Esophagus (tissue), 2 donors: ENCODE data around the gene HECW1. TPM values are rescaled to one million over a fixed set of nuclear protein-coding genes. Genes with fewer than 3 reads are reported as not detected.
"Not testable (repeated sequence)": the region's sequence is repeated elsewhere in the genome, so short reads cannot be mapped to it uniquely, and the experiment has no call there.

Experiments
- H3K27ac ChIP-seq, 2 donors: one replicate each; pipeline ENCODE4 v1.5.1; 2013; ENCODE audit warnings: low read depth in 2 of 2, mild to moderate bottlenecking in 2 of 2, inconsistent platforms in 1 of 2, low read length in 1 of 2, moderate library complexity in 1 of 2
- H3K27me3 ChIP-seq, 2 donors: one replicate each; pipeline ENCODE4 v1.6.1; 2013; ENCODE audit warnings: low read length in 2 of 2, control low read depth in 1 of 2, mild to moderate bottlenecking in 1 of 2; ENCODE audit not compliant: insufficient read depth in 2 of 2, control insufficient read depth in 1 of 2
- H3K36me3 ChIP-seq, 2 donors: one replicate each; pipeline ENCODE4 v1.6.1; 2013; ENCODE audit warnings: low read length in 1 of 2; ENCODE audit not compliant: control insufficient read depth in 2 of 2, insufficient read depth in 2 of 2
- H3K4me1 ChIP-seq, 2 donors: one replicate each; pipeline ENCODE4 v1.6.1; 2013; ENCODE audit warnings: low read length in 1 of 2; ENCODE audit not compliant: control insufficient read depth in 2 of 2, insufficient read depth in 2 of 2
- H3K4me3 ChIP-seq, 2 donors: one replicate each; pipeline ENCODE4 v1.5.1; 2013; ENCODE audit warnings: low read length in 2 of 2, mild to moderate bottlenecking in 2 of 2, low read depth in 1 of 2, moderate library complexity in 1 of 2
- H3K9me3 ChIP-seq, 2 donors: one replicate each; pipeline ENCODE4 v1.6.1; 2013; ENCODE audit warnings: mild to moderate bottlenecking in 2 of 2, low read depth in 1 of 2, low read length in 1 of 2, moderate library complexity in 1 of 2; ENCODE audit not compliant: control insufficient read depth in 2 of 2, insufficient read depth in 1 of 2
- WGBS, 2 donors: extraction: QIAGEN DNeasy Blood & Tissue Kit; methylation state at CpG; one replicate each; pipeline ENCODE4 v1.1.7; 2013; 5-methylcytosine and 5-hydroxymethylcytosine counted together
- polyA plus RNA-seq, 2 donors: library from polyadenylated mRNA; stranded (reverse); fragments of 200-250 nt; gene quantifications; one replicate each; pipeline ENCODE4 v1.2.3, GENCODE V29; 2013
- donor health status: healthy with polysubstance abuse.
- donor health status: Bipolar disorder and iron deficiency.

Gene HECW1
- polyA plus RNA-seq, 2 donors: 0.11 to 0.47 TPM

- WGBS, 2 donors: 1% methylated on average over 74 to 83 of the region's 83 CpGs
- Histone ChIP-seq H3K9me3 (no peaks in the 10 kb centered on the region), H3K4me1 (no peaks in the 10 kb centered on the region), H3K27me3 (no peaks in the 10 kb centered on the region), H3K27ac (peak within 1 kb of the TSS; percentile 91 to 98), H3K4me3 (peak within 1 kb of the TSS; percentile 95 to 97), H3K36me3 (no peaks in the 10 kb centered on the region)
Observed at GRCh38 chr7:43582503-43583423, 470.3 kb downstream of the HECW1 start, which contains the start of gene STK17A. Gene STK17A (plus strand): TSS chr7:43583108. CDS start chr7:43583244, 136 bp downstream.

GRCh38 chr7:43583424-43584194 is 471.2 kb downstream of the HECW1 start:
- no peaks in the 10 kb centered on the region for H3K27me3 ChIP-seq
- peak overlapping the region; percentile 95 to 97 for H3K4me3 ChIP-seq
- H3K27ac ChIP-seq: peak overlapping the region; percentile 91 to 98
- no peaks in the 10 kb centered on the region for H3K9me3 ChIP-seq
- no peaks in the 10 kb centered on the region for H3K36me3 ChIP-seq
- 0% methylated on average over 57 to 66 of the region's 66 CpGs for WGBS, 2 donors
- no peaks in the 10 kb centered on the region for H3K4me1 ChIP-seq

GRCh38 chr7:43584195-43584586 is 471.7 kb downstream of the HECW1 start:
- Histone ChIP-seq H3K4me1 (no peaks in the 10 kb centered on the region), H3K27me3 (no peaks in the 10 kb centered on the region), H3K27ac (peak overlapping the region; percentile 91 to 98), H3K9me3 (no peaks in the 10 kb centered on the region), H3K36me3 (no peaks in the 10 kb centered on the region), H3K4me3 (peak overlapping the region; percentile 95 to 97)
- WGBS, 2 donors: 9 to 13% methylated on average over 8 of the region's 8 CpGs

GRCh38 chr7:43584733-43585132 is 472.3 kb downstream of the HECW1 start:
- not testable (repeated sequence) for H3K9me3 ChIP-seq, H3K27ac ChIP-seq, H3K36me3 ChIP-seq, H3K4me1 ChIP-seq, H3K27me3 ChIP-seq
- peak overlapping the region; percentile 6 to 95 for H3K4me3 ChIP-seq
- 65 to 66% methylated on average over 11 of the region's 11 CpGs for WGBS, 2 donors

GRCh38 chr7:43585562-43585961 is 473.1 kb downstream of the HECW1 start:
- H3K4me3 ChIP-seq: peak overlapping the region in 1 of 2 donors; percentile 2

GRCh38 chr7:43586251-43586900 is 473.9 kb downstream of the HECW1 start:
- Histone ChIP-seq H3K4me1 (no peaks in the 10 kb centered on the region), H3K4me3 (no peak overlapping the region)

More at GRCh38 chr7:43585562-43585961, 473.1 kb downstream of the HECW1 start:
- Histone ChIP-seq H3K4me1 (no peaks in the 10 kb centered on the region), H3K36me3 (no peaks in the 10 kb centered on the region), H3K27ac (no peak overlapping the region), H3K27me3 (no peaks in the 10 kb centered on the region), H3K9me3 (no peaks in the 10 kb centered on the region)
- 25 to 37% methylated on average over 2 of the region's 2 CpGs for WGBS, 2 donors

GRCh38 chr7:43588477-43589132 is 476.2 kb downstream of the HECW1 start:
- WGBS, 2 donors: 87 to 89% methylated on average over 5 of the region's 5 CpGs

More at GRCh38 chr7:43586251-43586900, 473.9 kb downstream of the HECW1 start:
- Histone ChIP-seq H3K36me3 (no peaks in the 10 kb centered on the region), H3K27me3 (no peaks in the 10 kb centered on the region), H3K27ac (no peak overlapping the region), H3K9me3 (no peaks in the 10 kb centered on the region)
- 28 to 40% methylated on average over 4 of the region's 4 CpGs for WGBS, 2 donors

GRCh38 chr7:43589133-43589478 is 476.7 kb downstream of the HECW1 start:
- no peak overlapping the region for H3K4me3 ChIP-seq
- peaks cover 0 to 2% of the 10 kb centered on the region in 2 donors for H3K4me1 ChIP-seq
- H3K9me3 ChIP-seq: no peaks in the 10 kb centered on the region
- no peak overlapping the region for H3K27ac ChIP-seq
- H3K27me3 ChIP-seq: no peaks in the 10 kb centered on the region
- no peaks in the 10 kb centered on the region for H3K36me3 ChIP-seq

More at GRCh38 chr7:43588477-43589132, 476.2 kb downstream of the HECW1 start:
- Histone ChIP-seq H3K4me1 (no peaks in the 10 kb centered on the region), H3K9me3 (no peaks in the 10 kb centered on the region), H3K27ac (no peak overlapping the region), H3K4me3 (no peak overlapping the region), H3K36me3 (no peaks in the 10 kb centered on the region), H3K27me3 (no peaks in the 10 kb centered on the region)

GRCh38 chr7:43589728-43590127 is 477.3 kb downstream of the HECW1 start:
- H3K27me3 ChIP-seq: no peaks in the 10 kb centered on the region
- H3K4me1 ChIP-seq: peaks cover 0 to 2% of the 10 kb centered on the region in 2 donors
- H3K9me3 ChIP-seq: no peaks in the 10 kb centered on the region
- H3K36me3 ChIP-seq: no peaks in the 10 kb centered on the region
- H3K4me3 ChIP-seq: no peak overlapping the region
- no peak overlapping the region for H3K27ac ChIP-seq
- 87 to 88% methylated on average over 3 of the region's 3 CpGs for WGBS, 2 donors
